ENCODE results near the gene RIPOR3. TPM values are rescaled to one million over a fixed set of nuclear protein-coding genes. Genes with fewer than 3 reads are reported as not detected.

Gene RIPOR3
- total RNA-seq, 1 experiment from 2014 or later, result 0.46 TPM

GRCh38 chr20:50565871-50566270, 125.5 kb downstream of the RIPOR3 start:
- Histone ChIP-seq H3K27ac (ENCODE audit: insufficient read length, low read depth, low read length) (no peak overlapping the region), H2BK15ac (ENCODE audit: low read depth, low read length) (no peak overlapping the region), H3K27me3 (ENCODE audit: insufficient read depth, low read length) (no peaks in the 10 kb centered on the region), H3K23ac (ENCODE audit: insufficient read length, low read depth, low read length) (no peak overlapping the region), H3K79me2 (ENCODE audit: insufficient read depth, low read length) (no peaks in the 10 kb centered on the region), H3K23me2 (ENCODE audit: insufficient read length, low read depth, low read length, poor library complexity, severe bottlenecking) (no peaks in the 10 kb centered on the region), H3K14ac (ENCODE audit: insufficient read depth, low read length) (no peak overlapping the region), H3K79me1 (ENCODE audit: insufficient read depth, low read depth, low read length, poor library complexity, severe bottlenecking) (no peaks in the 10 kb centered on the region), H4K8ac (replicated peaks; ENCODE audit: insufficient read length, low read depth, low read length) (no peak overlapping the region), H2BK12ac (ENCODE audit: insufficient read length, low read depth, low read length) (no peak overlapping the region), H2BK20ac (ENCODE audit: low read depth, low read length, poor library complexity, severe bottlenecking) (no peak overlapping the region), H4K20me1 (ENCODE audit: control insufficient read depth, insufficient read depth, insufficient read length) (no peaks in the 10 kb centered on the region), H3K4me1 (ENCODE audit: insufficient read depth, low read length) (no peaks in the 10 kb centered on the region), H2AFZ (ENCODE audit: low read length) (no peak overlapping the region), H3T11ph (ENCODE audit: low read length) (no peak overlapping the region), H3K4ac (ENCODE audit: low read depth, low read length) (no peak overlapping the region), H4K5ac (ENCODE audit: insufficient read length, low read depth, low read length) (no peak overlapping the region), H2AK5ac (ENCODE audit: insufficient read length, low read length) (no peak overlapping the region), H2BK5ac (ENCODE audit: insufficient read length, low read length) (no peak overlapping the region), H3K9ac (ENCODE audit: extremely low read depth, insufficient read length, low read length) (no peak overlapping the region), H4K91ac (ENCODE audit: insufficient read length, low read depth, low read length) (no peak overlapping the region), H3K56ac (ENCODE audit: insufficient read length, low read depth, low read length) (no peak overlapping the region), H2BK120ac (ENCODE audit: low read depth, low read length, poor library complexity, severe bottlenecking) (no peak overlapping the region), H3K9me3 (ENCODE audit: control insufficient read depth, low read depth, low read length) (no peaks in the 10 kb centered on the region), H3K4me2 (ENCODE audit: insufficient read depth, insufficient read length, low read length) (no peak overlapping the region), H3K18ac (ENCODE audit: insufficient read length, low read depth, low read length) (no peak overlapping the region)
- H3K4me1 Mint-ChIP-seq, result peaks cover 5 to 10% of the 10 kb centered on the region in 2 experiments
- no peak overlapping the region; a peak in 1 of 5 replicates for H3K4me3 Mint-ChIP-seq
- TF ChIP-seq, protein P1, sequence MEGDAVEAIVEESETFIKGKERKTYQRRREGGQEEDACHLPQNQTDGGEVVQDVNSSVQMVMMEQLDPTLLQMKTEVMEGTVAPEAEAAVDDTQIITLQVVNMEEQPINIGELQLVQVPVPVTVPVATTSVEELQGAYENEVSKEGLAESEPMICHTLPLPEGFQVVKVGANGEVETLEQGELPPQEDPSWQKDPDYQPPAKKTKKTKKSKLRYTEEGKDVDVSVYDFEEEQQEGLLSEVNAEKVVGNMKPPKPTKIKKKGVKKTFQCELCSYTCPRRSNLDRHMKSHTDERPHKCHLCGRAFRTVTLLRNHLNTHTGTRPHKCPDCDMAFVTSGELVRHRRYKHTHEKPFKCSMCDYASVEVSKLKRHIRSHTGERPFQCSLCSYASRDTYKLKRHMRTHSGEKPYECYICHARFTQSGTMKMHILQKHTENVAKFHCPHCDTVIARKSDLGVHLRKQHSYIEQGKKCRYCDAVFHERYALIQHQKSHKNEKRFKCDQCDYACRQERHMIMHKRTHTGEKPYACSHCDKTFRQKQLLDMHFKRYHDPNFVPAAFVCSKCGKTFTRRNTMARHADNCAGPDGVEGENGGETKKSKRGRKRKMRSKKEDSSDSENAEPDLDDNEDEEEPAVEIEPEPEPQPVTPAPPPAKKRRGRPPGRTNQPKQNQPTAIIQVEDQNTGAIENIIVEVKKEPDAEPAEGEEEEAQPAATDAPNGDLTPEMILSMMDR (conservative IDR thresholded peaks at IDR 0.05), result no peak
- H3K27ac Mint-ChIP-seq, result no peak overlapping the region; a peak in 1 of 7 replicates
- no CpG with 5 or more reads among the region's 4 CpGs for WGBS (ENCODE audit: extremely low coverage, insufficient read length, low lambda C conversion rate)
- H3K27me3 Mint-ChIP-seq (ENCODE audit: low read depth), result no peaks in the 10 kb centered on the region
- no peaks in the 10 kb centered on the region for H3K9me3 Mint-ChIP-seq
- H3K36me3 Mint-ChIP-seq (ENCODE audit: insufficient read depth in 1 of 3, low read depth in 3 of 3), result peaks cover 2 to 37% (median 29%) of the 10 kb centered on the region in 3 experiments
- no peak for DNase-seq
